Measurements from ENCODE around the gene TGFBI.

TGFBI gene

GRCh38 chr5:136028782-136029742 is at the start of gene TGFBI:
TSS of gene TGFBI (plus strand) at chr5:136028988. CDS start at chr5:136029056, 68 bp downstream.
- DNase-seq: no peak

GRCh38 chr5:135978993-135979392 is 49.8 kb upstream of the TGFBI start:
- DNase-seq: no peak

- no peak for DNase-seq
These were observed 49.3 kb upstream of the TGFBI start for GRCh38 chr5:135979510-135979909.

- no peak for DNase-seq
These were observed 48.2 kb upstream of the TGFBI start for GRCh38 chr5:135980620-135981019.

GRCh38 chr5:135985951-135986350 is 42.8 kb upstream of the TGFBI start:
- DNase-seq: no peak

GRCh38 chr5:135986401-135986800 is 42.4 kb upstream of the TGFBI start:
- DNase-seq: no peak

GRCh38 chr5:135986891-135987401 is 41.8 kb upstream of the TGFBI start:
- DNase-seq: no peak

- no peak for DNase-seq
These were observed 40.2 kb upstream of the TGFBI start for GRCh38 chr5:135988546-135988945.

GRCh38 chr5:135989686-135990085 is 39.1 kb upstream of the TGFBI start:
- no peak for DNase-seq

- no peak for DNase-seq
These were observed 38.1 kb upstream of the TGFBI start for GRCh38 chr5:135990528-135991255.

GRCh38 chr5:135991429-135991828 is 37.4 kb upstream of the TGFBI start:
- DNase-seq: no peak

GRCh38 chr5:135993335-135993879 is 35.4 kb upstream of the TGFBI start:
- no peak for DNase-seq

GRCh38 chr5:135993880-135994636 is 34.7 kb upstream of the TGFBI start:
- DNase-seq: no peak

- no peak for DNase-seq
These were observed 32.8 kb upstream of the TGFBI start for GRCh38 chr5:135995976-135996375.

GRCh38 chr5:135996611-135997010 is 32.2 kb upstream of the TGFBI start:
- DNase-seq: no peak

- DNase-seq: no peak
These were observed 31.0 kb upstream of the TGFBI start for GRCh38 chr5:135997673-135998335.

GRCh38 chr5:135998889-135999288 is 29.9 kb upstream of the TGFBI start:
- DNase-seq: no peak

GRCh38 chr5:135999406-136000139 is 29.2 kb upstream of the TGFBI start:
- DNase-seq: no peak

- no peak for DNase-seq
These were observed 28.6 kb upstream of the TGFBI start for GRCh38 chr5:136000147-136000546.

GRCh38 chr5:136000932-136001331 is 27.9 kb upstream of the TGFBI start:
- DNase-seq: no peak

- DNase-seq: no peak
These were observed 27.3 kb upstream of the TGFBI start for GRCh38 chr5:136001466-136001981.

Measured in NCI-H187 treated with DMSO at 0.1 percent for 48 hours (cell line).